GM19438 (cell line): ENCODE results near the gene MRPL34.

ENCODE experiments used
- ATAC-seq: cut with Tn5 transposase; IDR thresholded peaks from one replicate; pipeline ENCODE4 v1.9.1; 2021; ENCODE audit warnings: low read depth; ENCODE audit not compliant: unreplicated experiment

MRPL34 gene

DNA sequence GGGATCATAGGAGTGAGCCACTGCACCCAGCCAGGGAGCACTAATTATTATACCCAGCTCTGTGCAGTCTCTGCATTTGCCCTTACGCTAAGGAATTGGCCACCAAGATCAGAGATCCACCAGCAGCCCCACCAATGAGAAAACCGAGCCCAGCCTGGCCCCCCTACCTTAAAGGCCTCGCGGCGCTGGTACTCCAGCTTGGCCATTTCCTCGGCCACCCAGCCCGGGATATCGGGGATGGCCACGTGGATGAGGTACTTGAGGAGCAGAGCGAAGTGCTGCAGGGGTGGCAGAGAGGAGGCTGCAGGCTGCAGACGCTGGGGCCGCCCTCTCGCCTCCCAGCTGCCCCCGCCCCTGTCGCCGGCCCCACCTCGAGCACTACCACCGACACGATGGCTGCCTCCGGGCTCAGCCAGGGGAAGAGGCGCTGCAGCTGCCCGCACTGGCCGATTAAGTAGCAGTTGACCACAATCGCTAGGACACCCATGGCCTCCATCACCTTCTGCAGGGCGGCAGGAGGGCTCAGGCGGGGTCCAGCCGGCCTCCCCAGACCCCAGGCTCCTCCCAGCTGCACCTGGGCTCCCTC is 21.5 kb downstream of the MRPL34 start:
- no peak for ATAC-seq

DNA sequence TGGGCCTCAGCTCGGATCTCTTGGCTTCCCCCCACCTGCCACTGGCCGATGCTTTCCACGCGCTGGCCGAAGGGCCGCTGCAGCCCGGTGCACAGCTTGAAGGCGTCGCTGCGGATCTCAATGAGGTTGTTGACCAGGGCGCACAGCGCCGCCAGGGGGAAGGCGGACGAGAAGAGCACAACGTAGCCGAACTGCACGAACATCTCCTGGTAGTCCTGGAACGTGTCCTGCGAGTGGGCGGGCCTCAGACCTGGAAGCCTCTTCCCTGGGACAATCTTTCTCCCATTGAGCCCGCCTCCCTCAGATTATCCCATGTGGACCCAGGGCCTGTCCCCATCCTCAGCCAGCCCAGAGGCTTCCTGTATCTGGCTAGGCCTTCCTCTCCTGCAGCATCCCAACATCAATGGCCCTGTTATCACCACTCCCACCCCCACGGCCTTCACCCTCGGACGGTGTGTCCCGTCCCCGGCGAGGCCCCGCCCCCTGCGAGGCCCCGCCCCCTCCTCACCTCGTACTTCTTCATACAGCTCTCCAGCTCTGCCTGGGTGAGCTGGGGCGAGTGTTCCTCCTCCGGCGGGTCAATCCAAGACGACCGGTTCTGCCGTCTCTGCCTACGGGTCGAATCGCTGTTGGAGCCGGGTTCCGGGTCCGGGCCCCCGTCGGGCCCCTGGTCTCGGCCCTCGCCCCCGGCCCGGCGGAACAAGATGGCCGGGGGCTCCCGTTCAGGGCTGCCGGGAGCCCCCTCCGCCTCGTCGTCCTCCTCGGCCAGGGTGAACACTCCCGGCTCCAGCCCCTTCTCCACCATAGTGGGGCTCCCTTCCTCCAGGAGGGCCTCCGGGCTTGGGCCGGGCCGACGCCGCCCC is 22.2 kb downstream of the MRPL34 start:
- ATAC-seq: no peak

DNA sequence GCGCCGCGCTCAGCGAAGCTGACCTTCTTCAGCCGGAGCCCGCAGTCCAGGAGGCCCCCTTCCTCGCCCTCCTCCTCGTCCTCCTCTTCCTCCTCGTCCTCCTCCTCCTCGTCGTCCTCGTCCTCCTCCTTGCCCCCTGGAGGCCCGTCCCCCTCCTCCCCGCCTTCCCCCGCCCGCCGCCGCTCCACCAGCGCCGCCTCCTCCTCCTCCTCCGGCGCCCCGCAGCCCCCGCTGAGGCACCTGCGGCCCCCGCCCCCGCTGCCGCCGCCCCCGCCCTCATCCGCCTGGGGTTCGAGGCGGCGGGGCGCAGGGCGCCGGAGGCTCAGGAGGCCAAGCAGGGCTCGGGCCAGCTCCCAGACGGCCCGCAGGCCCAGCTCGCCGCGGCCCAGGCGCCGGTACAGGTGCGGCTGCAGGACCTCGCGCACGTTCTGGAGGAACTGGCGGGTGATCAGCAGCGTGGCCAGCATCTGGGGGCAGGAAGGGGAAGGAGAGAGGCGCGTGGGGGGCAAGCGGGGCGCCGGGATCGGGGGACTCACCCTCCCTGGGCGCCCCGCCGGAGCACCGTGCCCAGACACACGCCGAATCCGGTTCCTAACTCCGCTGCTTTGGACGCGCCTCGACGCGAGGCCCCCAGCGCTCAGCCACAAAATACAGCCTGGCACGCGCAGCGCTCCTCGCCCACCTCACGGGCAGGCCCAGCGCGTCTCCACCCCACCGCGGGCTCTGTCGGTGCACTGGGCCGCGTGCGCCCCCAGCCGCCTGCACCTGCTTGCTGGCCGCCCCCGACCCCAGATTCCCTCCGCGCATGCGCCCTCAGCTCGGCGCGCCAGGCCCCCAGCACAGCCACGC is 23.1 kb downstream of the MRPL34 start:
- no peak for ATAC-seq

DNA sequence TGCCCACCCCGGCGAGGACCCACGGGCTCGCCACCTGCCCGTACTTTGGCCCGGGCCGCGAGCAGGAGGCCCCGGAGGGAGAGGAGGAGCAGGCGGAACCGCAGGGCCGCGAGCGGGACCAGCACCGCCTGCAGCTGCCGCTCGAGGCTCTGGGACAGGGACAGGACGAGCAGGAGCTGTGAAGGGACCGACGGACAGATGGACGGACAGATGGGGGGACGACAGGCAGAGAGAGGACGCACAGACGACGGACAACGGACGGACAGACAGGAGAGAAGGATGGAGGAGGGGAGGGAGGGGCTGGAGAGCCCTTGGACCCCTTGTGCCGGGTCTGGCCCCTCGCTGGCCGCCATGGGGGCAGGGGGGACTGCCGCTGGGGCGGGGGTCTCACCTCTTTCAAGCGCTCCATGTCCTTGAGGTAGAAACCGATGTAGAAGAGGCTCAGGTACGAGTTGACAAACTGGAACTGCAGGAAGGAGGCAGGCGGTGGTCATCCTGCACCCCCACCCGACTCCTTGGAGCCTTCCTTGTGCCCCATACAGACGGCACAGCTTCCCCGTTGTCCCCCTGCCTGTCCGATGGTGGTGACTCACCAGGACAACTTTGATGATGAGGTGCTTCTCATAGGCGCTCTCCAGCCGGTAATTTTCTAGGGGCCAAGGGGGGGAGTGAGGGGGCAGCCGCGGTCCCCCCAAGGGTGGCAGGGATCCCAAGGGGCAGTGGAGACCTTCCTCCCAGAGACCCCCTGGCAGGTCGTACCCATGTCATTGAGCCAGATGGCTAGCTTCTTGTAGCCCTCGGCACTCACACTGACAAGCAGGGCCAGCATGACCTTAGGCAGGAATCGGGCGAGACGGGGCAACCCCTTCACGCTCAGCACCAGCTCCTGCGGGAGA is 23.9 kb downstream of the MRPL34 start:
- no peak for ATAC-seq

DNA sequence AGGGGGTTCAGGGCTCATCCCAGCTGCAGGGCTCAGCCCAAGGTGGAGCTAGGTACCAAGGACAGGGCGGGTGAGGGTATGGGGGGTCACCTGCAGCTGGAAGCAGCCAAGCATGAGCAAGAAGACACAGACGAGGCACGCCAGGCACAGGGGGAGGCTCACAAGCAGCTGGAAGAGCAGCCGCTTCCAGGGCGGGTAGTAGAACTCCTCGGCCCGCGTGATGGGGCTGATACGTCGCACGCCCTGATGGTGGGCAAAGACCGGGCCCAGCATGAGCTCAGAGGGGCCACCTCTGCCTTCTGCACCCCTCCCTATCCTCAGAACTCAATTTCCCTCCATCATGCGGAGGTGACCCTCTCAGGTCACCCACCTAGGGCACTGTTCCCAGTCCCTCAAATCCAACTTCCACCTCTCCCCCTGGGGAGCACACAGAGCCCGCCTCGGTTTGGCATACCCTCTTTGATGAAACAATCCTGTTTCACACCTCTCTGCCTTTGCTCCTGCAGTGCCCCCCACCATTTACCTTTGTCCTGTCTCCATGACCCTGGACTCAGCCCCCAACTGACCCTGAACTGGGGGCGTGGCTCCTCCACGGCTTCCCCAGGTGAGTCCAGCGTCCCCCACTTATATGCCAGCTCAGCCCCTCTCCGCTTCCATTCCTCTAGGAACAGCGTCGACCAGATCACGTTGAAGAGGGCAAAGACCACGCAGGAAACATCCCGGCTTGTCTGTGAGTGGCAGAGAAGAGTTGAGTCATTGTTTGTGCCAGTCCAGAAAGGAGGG is 24.8 kb downstream of the MRPL34 start:
- no peak for ATAC-seq

DNA sequence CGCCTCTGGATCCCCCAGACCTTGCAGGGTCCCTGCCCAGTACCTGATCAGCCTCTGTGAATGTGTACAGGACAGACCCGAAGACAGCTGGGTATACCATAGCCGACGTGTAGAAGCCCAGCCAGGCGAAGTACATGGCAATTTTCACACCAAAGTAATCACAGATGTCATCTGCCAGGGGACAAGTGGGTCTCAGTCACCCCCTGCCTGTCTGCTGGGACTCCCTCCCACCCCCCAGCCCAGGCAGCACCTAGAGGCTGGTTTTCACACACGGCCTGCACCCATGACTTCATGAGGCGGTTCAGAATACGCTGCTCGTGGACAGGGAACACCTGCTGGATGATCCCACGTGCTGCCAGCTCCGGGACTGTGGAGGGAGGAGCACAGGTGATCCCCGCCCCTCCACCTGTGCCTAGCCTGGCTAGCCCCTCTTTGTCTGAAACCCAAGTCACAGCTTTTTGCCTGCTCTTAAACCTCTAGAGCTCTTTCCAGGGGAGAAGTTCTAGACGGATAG is 25.4 kb downstream of the MRPL34 start:
- ATAC-seq: no peak

DNA sequence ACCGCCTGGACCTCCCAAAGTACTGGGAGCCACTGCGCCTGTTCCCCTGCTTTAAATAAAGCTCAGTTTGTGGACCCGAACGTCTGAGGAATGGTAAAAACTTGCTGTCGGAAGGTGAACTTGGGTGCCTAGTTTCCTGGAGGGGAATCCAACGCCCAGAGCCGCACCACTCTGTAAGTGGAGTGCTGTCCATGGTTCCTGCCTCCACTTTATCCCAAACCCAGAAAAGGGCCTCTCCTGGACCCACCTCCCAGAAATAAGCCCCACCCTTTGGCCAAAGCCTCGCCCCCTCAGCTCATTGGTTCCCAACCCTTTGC is 26.6 kb downstream of the MRPL34 start:
- ATAC-seq: no peak

- ATAC-seq: no peak
Observed at GRCh38 chr19:17332677-17333581, 27.3 kb downstream of the MRPL34 start.

DNA sequence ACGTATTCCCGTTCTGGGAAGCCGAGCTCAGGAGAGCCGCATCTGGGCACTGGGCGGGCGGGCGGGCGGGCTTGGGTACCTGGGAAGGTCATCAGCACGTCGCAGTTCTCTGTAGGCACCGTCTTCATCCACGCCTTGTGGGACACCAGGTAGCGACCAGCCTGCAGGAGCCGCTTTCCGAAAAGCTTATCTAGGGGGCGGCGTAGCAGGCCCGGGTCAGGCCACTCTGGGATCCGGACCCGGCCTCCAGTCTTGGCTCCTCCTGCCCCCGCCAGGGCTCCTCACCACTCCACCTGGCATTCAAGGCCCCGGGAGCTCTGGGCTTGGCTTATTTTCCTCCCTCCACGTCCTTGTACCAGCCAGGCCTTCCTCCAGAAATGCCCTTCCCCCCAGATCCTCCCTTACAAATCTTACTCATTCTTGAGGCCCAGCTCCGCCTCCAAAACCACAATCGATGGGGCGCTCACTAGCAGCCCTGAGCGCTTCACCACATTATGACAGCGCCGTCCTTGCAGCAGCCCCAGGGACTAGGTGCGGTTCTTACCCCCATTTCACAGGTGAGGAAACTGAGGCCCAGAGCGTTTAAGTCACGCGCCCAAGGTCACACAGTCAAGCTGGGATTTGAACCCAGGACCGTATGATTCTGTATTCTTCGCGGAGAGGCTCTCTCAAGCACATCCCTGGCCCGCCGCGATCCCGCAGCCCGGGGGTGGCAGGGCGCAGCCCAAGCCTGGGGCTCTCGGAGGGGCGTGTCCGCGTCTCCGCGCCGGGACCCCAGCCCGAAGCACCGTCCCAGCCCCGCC is 28.1 kb downstream of the MRPL34 start:
- no peak for ATAC-seq

DNA sequence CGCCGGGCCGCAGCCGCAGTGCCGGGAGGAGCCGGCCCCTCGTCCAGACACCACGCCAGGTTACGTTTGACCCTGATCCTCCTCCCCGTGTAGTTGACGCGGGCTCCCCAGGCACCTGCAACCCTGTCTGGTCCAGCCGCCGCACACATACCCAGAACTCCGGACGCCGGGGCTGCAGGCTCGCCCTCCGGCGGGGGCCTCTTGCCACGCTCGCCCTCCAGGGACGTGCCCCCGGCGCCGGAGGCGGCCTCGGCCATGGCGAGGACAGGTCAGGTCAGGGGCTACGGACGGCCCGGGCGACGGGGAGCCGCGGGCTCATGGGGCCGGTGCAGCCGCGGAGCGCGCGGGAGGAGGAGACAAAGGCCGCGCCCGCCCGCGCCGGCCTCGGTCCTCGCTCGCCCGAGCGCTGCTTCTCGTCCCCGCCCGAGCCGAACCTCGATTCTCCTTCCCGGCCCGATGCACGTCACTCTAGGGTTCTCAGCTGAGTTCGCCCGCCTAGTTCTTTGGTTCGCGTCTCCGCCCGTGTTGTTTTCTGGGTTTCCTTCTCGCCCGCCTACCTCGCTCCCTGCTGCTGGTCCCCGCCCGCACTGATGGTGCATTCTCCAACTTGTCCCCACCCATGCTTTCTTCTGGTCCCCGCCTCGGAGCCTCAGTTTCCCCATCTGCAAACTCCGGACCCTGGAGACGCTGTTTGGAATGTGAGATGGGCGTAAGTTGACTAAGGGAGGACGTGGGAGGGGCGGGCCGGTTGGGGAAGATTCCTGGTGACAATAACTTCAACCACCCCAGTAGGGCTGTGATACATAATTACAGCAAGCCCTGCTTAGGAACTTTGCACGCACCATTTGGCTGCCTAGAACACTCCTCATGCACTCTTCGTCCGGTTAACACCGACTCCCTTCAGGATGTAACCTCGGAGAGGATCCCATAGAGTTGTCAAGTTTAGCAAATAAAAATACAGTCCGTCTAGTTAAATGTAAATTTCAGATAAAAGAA is 29.0 kb downstream of the MRPL34 start, which contains the start of gene ANO8:
Gene ANO8, minus strand, starts transcription at position 442 of the 996 bp plus-strand sequence. Its CDS starts 185 bp downstream, at position 257.
- peak; percentile 45 for ATAC-seq

- ATAC-seq: no peak
Observed at GRCh38 chr19:17335575-17335974, 29.9 kb downstream of the MRPL34 start.

DNA sequence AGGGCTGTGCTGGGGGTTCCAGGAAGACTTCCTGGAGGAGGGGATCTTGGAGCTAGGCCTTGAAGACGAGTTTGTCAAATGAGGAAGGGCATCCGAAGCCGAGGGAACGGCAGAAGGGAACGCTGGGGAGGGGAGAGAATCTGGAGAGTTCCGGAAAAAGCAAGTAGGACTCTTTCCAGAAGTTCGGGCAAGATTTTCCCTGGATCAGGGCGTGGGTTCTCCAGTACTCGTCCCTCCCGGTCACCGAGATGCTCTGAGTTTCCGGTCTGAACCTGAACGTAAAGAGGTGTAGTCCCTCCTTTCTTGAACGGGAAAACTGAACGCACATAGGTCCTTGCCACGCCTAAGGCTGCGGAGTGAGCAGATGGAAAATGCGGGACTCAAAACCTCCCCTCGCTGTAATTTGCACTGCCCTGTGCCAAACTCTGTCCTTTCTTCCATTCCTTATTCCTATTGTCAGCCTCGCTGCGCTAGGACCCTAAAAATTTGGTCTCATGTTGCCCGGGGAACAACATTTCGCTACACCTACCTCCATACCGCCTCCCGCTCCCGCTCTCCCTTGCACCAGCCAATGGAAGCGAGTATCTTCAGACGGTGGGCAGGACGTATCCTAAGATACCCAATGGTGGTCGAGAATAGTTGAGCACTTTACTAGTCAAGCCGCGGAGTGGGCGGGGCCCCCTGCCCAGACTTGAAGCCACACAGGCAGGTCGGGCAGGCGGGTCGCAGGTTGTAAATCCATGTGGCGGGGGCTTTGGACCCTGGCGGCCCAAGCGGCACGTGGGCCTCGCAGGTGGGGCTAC is 31.4 kb downstream of the MRPL34 start, which contains the start of gene GTPBP3:
Gene GTPBP3, plus strand, starts transcription at position 682 of the 803 bp plus-strand sequence. Its CDS starts 59 bp downstream, at position 741.
- peak; percentile 71 for ATAC-seq

DNA sequence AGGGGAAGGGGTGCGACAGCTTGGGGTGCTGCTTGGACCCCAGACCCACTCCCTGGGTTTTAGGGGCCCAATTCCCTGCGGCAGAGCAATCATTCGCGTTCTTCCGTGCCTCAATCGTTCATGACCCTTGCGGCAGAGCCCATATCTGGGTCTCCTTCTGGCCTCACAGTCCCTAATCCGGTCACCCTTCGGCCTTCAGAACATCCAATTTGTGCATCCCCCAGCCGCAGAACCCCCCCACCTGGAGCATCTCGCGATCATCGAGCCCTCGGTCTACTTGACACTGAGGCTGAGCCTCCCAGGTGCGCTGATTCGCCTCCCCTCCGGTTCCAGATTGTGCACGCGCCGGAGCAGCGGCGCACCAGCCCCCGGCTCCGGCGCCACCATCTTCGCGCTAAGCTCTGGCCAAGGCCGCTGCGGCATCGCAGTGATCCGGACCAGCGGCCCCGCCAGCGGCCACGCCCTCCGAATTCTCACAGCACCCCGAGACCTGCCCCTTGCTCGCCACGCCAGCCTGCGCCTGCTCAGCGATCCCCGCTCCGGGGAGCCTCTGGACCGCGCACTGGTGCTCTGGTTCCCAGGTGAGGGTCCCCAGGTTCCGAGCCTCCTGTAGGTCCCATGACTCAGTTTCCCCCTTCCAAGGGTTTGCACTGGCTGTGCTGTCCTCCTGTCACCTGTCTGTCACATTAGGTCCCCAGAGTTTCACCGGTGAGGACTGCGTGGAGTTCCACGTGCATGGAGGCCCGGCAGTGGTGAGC is 32.2 kb downstream of the MRPL34 start:
- ATAC-seq: no peak

DNA sequence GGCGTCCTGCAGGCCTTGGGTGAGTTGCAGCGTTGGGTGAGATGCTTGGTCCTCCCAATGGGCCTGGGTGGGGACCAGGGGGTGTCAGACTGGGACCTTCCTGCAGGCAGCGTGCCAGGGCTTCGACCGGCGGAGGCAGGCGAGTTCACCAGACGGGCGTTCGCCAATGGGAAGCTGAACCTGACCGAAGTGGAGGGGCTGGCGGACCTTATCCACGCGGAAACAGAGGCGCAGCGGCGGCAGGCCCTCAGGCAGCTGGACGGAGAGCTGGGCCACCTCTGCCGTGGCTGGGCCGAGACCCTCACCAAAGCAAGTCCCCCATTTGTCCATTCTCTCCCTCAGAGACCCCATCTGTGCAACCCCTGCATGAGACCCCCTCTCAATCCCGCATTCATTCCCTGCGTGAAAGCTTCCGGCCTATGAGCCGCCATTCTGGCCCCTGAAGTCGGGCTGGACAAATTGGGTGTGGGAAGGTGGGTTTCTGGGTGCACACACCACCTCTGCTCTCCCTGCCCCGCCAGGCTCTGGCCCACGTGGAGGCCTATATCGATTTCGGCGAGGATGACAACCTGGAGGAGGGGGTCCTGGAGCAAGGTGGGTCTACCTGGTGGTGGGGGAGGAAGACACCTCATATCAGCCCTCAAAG is 32.9 kb downstream of the MRPL34 start:
- ATAC-seq: no peak
